SK-N-SH treated with all-trans-retinoic acid at 6 μM for 48 hours (cell line): ENCODE results near the gene PILRA.

Source experiments
- ARNTL ChIP-seq: fragments of 450-650 bp; formaldehyde crosslinking; IDR thresholded peaks from 2 replicates; pipeline ENCODE4 v1.5.0; 2020; ENCODE audit warnings: low read depth, mild to moderate bottlenecking, moderate library complexity, borderline replicate concordance
- BACH2 ChIP-seq: fragments of 250-450 bp; sonication (Bioruptor Pico); IDR thresholded peaks from 2 replicates; pipeline ENCODE4 v1.9.0; 2021; ENCODE audit warnings: mild to moderate bottlenecking, borderline replicate concordance
- CSRNP3 ChIP-seq: fragments of 250-450 bp; sonication (Bioruptor Pico); IDR thresholded peaks from 2 replicates; pipeline ENCODE4 v1.5.1; 2021; ENCODE audit warnings: mild to moderate bottlenecking, moderate library complexity
- ESRRG ChIP-seq: fragments of 250-450 bp; sonication (Bioruptor Pico); IDR thresholded peaks from 2 replicates; pipeline ENCODE4 v1.6.1; 2021; ENCODE audit warnings: mild to moderate bottlenecking
- GLIS3 ChIP-seq: fragments of 250-450 bp; sonication (Bioruptor Pico); IDR thresholded peaks from 2 replicates; pipeline ENCODE4 v1.5.0; 2020; ENCODE audit warnings: mild to moderate bottlenecking, moderate library complexity
- ISL1 ChIP-seq: fragments of 250-450 bp; sonication (Bioruptor Pico); IDR thresholded peaks from 2 replicates; pipeline ENCODE4 v2.1.2; 2022; ENCODE audit warnings: mild to moderate bottlenecking, moderate library complexity
- RARB ChIP-seq: fragments of 250-450 bp; sonication (Bioruptor Pico); IDR thresholded peaks from 2 replicates; pipeline ENCODE4 v1.8.0; 2021; ENCODE audit warnings: mild to moderate bottlenecking, moderate library complexity
- TCF4 ChIP-seq: fragments of 250-450 bp; sonication (Bioruptor Pico); IDR thresholded peaks from 2 replicates; pipeline ENCODE4 v1.8.0; 2021; ENCODE audit warnings: mild to moderate bottlenecking, moderate library complexity, borderline replicate concordance
- ZFP3 ChIP-seq: fragments of 250-450 bp; sonication (Bioruptor Pico); IDR thresholded peaks from 2 replicates; pipeline ENCODE4 v1.5.0; 2020; ENCODE audit warnings: mild to moderate bottlenecking, moderate library complexity
- ZFP30 ChIP-seq: fragments of 450-650 bp; formaldehyde crosslinking; IDR thresholded peaks from 2 replicates; pipeline ENCODE4 v1.5.0; 2022; ENCODE audit warnings: mild to moderate bottlenecking, moderate library complexity
- TF ChIP-seq, protein P1 (sequence below): fragments of 250-450 bp; sonication (Bioruptor Pico); IDR thresholded peaks from 2 replicates; pipeline ENCODE4 v1.8.0; 2020; ENCODE audit warnings: mild to moderate bottlenecking, moderate library complexity, borderline replicate concordance
- TF ChIP-seq, protein P2 (sequence below): fragments of 250-450 bp; sonication (Bioruptor Pico); IDR thresholded peaks from 2 replicates; pipeline ENCODE4 v1.8.0; 2021; ENCODE audit warnings: low read depth, mild to moderate bottlenecking, moderate library complexity, borderline replicate concordance
- TF ChIP-seq, protein P3 (sequence below): fragments of 250-450 bp; sonication (Bioruptor Pico); IDR thresholded peaks from 2 replicates; pipeline ENCODE4 v1.5.1; 2020; ENCODE audit warnings: low read depth, mild to moderate bottlenecking, moderate library complexity

DNA sequence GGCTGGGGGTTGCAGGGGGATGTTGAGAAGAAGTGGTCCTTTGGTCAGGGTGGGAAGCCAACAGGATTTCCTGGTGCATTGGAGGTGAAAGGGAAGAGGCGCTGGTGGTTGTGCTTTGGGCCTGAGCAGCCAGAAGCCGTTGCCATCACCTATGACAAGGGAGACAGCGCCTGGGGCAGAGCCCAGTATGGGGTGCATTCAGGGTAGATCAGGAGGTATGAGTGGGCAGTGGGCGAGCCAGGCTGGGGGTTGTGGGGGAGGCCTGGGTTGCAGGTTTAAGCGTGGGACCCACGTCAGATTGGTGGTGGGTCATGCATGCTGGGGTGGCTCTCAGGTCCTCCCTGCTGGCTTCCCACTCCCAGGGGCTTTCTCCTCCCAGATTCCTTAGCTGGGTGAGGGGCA is 21.6 kb upstream of the PILRA start:
- no peak for TF ChIP-seq RARB (CRISPR knock-in tag)
- TF ChIP-seq ARNTL (CRISPR knock-in tag), result no peak
- TF ChIP-seq, protein P1, sequence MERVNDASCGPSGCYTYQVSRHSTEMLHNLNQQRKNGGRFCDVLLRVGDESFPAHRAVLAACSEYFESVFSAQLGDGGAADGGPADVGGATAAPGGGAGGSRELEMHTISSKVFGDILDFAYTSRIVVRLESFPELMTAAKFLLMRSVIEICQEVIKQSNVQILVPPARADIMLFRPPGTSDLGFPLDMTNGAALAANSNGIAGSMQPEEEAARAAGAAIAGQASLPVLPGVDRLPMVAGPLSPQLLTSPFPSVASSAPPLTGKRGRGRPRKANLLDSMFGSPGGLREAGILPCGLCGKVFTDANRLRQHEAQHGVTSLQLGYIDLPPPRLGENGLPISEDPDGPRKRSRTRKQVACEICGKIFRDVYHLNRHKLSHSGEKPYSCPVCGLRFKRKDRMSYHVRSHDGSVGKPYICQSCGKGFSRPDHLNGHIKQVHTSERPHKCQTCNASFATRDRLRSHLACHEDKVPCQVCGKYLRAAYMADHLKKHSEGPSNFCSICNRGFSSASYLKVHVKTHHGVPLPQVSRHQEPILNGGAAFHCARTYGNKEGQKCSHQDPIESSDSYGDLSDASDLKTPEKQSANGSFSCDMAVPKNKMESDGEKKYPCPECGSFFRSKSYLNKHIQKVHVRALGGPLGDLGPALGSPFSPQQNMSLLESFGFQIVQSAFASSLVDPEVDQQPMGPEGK, result no peak
- TF ChIP-seq ZFP30, result no peak
- TF ChIP-seq, protein P2, sequence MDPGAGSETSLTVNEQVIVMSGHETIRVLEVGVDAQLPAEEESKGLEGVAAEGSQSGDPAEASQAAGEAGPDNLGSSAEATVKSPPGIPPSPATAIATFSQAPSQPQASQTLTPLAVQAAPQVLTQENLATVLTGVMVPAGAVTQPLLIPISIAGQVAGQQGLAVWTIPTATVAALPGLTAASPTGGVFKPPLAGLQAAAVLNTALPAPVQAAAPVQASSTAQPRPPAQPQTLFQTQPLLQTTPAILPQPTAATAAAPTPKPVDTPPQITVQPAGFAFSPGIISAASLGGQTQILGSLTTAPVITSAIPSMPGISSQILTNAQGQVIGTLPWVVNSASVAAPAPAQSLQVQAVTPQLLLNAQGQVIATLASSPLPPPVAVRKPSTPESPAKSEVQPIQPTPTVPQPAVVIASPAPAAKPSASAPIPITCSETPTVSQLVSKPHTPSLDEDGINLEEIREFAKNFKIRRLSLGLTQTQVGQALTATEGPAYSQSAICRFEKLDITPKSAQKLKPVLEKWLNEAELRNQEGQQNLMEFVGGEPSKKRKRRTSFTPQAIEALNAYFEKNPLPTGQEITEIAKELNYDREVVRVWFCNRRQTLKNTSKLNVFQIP (CRISPR knock-in tag), result no peak
- no peak for TF ChIP-seq ZFP3 (CRISPR knock-in tag)
- TF ChIP-seq BACH2, result no peak
- TF ChIP-seq ESRRG (CRISPR knock-in tag), result no peak
- TF ChIP-seq TCF4 (CRISPR knock-in tag), result no peak
- TF ChIP-seq CSRNP3 (CRISPR knock-in tag), result no peak
- no peak for TF ChIP-seq ISL1 (CRISPR knock-in tag)
- TF ChIP-seq GLIS3 (CRISPR knock-in tag), result no peak
- TF ChIP-seq, protein P3, sequence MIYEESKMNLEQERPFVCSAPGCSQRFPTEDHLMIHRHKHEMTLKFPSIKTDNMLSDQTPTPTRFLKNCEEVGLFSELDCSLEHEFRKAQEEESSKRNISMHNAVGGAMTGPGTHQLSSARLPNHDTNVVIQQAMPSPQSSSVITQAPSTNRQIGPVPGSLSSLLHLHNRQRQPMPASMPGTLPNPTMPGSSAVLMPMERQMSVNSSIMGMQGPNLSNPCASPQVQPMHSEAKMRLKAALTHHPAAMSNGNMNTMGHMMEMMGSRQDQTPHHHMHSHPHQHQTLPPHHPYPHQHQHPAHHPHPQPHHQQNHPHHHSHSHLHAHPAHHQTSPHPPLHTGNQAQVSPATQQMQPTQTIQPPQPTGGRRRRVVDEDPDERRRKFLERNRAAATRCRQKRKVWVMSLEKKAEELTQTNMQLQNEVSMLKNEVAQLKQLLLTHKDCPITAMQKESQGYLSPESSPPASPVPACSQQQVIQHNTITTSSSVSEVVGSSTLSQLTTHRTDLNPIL (CRISPR knock-in tag), result no peak
